ENCODE results near the gene IL1RL2. TPM values are rescaled to one million over a fixed set of nuclear protein-coding genes. Genes with fewer than 3 reads are reported as not detected.

The IL1RL2 gene
- total and polyA plus RNA-seq, 2 of the 4 experiments (the other 2 are of a cell fraction), result 0.09 to 0.36 TPM

- TF ChIP-seq USF2 (IDR thresholded peaks at IDR 0.05; ENCODE audit: low read depth, low read length), result no peak
Measured at GRCh38 chr2:102224824-102225739, 38.3 kb downstream of the IL1RL2 start (continued).

GRCh38 chr2:102226171-102226570 lies 39.3 kb downstream of the IL1RL2 start:
- Histone ChIP-seq H4K5ac (ENCODE audit: low read depth, low read length) (peak overlapping the region; percentile 89), H3K9ac (ENCODE audit: low read depth, low read length) (peak overlapping the region; percentile 26; the same call in 1 of the 2 replicates), H3K27me3 (ENCODE audit: control insufficient read depth, insufficient read depth, low read length) (no peaks in the 10 kb centered on the region), H2BK20ac (ENCODE audit: low read depth, low read length) (peak overlapping the region; percentile 87; the same call in 1 of the 2 replicates), H3K4me2 (ENCODE audit: low read depth, low read length) (no peak overlapping the region), H3K79me1 (ENCODE audit: low read depth in 1 of 2, low read length in 2 of 2) (no peaks in the 10 kb centered on the region), H3K9me1 (ENCODE audit: insufficient read depth, low read length) (peaks cover 10% of the 10 kb centered on the region), H2BK120ac (ENCODE audit: low read depth, low read length) (peak overlapping the region; percentile 90), H3K14ac (replicated peaks; ENCODE audit: low read depth, low read length) (peak overlapping the region; percentile 85), H4K8ac (ENCODE audit: low read depth in 2 of 2, low read length in 2 of 2) (peak overlapping the region; percentile 37 to 86; a peak in 3 of 4 replicates), H3K9me3 (ENCODE audit: control insufficient read depth, insufficient read depth, low read length) (no peaks in the 10 kb centered on the region), H2AK9ac (replicated peaks; ENCODE audit: low read depth, low read length, poor library complexity) (no peak overlapping the region), H3K18ac (ENCODE audit: low read depth, low read length) (peak overlapping the region; percentile 88), H3K4me3 (ENCODE audit: insufficient read depth, low read depth, low read length) (no peak overlapping the region), H3K4me1 (ENCODE audit: control insufficient read depth, insufficient read depth, low read length) (peaks cover 13% of the 10 kb centered on the region), H2BK15ac (ENCODE audit: low read depth, low read length) (peak overlapping the region; percentile 70; the same call in 2 of the 3 replicates), H3K23ac (ENCODE audit: low read depth, low read length) (peak overlapping the region; percentile 39; the same call in 1 of the 2 replicates), H3K4ac (ENCODE audit: low read depth, low read length) (peak overlapping the region; percentile 84; the same call in 1 of the 2 replicates), H3K27ac (ENCODE audit: insufficient read depth, low read length) (peak overlapping the region; percentile 66; the same call in 1 of the 2 replicates), H2AFZ (replicated peaks; ENCODE audit: low read length, poor library complexity) (peak overlapping the region; percentile 58), H2AK5ac (ENCODE audit: low read depth, low read length) (peak overlapping the region; percentile 63), H3K56ac (ENCODE audit: extremely low read depth, insufficient read depth, low read length) (0 out of 2 replicates have a peak overlapping the region, but pooled peaks have one; percentile 1), H3K36me3 (ENCODE audit: control insufficient read depth, insufficient read depth, low read length) (no peaks in the 10 kb centered on the region), H4K20me1 (ENCODE audit: insufficient read depth, low read length) (no peaks in the 10 kb centered on the region), H4K91ac (ENCODE audit: insufficient read depth, low read depth, low read length) (peak overlapping the region; percentile 85), H2BK5ac (ENCODE audit: low read depth, low read length, poor library complexity, severe bottlenecking) (peak overlapping the region; percentile 81)
- ATAC-seq (ENCODE audit: low read depth) (no peak), DNase-seq (no peak)
- intact Hi-C loops (cut with micrococcal nuclease), result no loop called here
- no TSS peak for BruUV-seq (replicated peaks)
- ChIA-PET POLR2A (ENCODE audit: unreplicated experiment) (no interaction called here), CTCF (interaction anchor here (0.6 to 1.4 kb wide), 2 partner anchors 15 to 213 kb away, joined by 3 to 4 read pairs; no protein-coding TSS in a partner anchor)
- dilution Hi-C loops (cut with HindIII; ENCODE audit: low sequenced_read_pairs, unreplicated experiment), result no loop called here
- in situ Hi-C loops (cut with MboI; ENCODE audit: low sequenced_read_pairs), result no loop called here
- TF ChIP-seq FOS (IDR thresholded peaks at IDR 0.05; ENCODE audit: low read depth, low read length) (no peak), NFE2L2 (IDR thresholded peaks at IDR 0.05; ENCODE audit: low read depth, low read length) (no peak), RCOR1 (IDR thresholded peaks at IDR 0.05; ENCODE audit: insufficient replicate concordance, low read length) (no peak), RAD21 (IDR thresholded peaks at IDR 0.05; ENCODE audit: low read length) (no peak)
- no CpG with 5 or more reads among the region's 6 CpGs for WGBS, 2 experiments (ENCODE audit: extremely low coverage in 2 of 2, insufficient read length in 1 of 2)

Measured in IMR-90 (cell line).